Measurements from ENCODE around the gene SCARB2.

GRCh38 chr4:76160355-76160754 is 53.3 kb downstream of the SCARB2 start:
- TF ChIP-seq CTCF (IDR thresholded peaks at IDR 0.05): no peak
- TF ChIP-seq POLR2A (IDR thresholded peaks at IDR 0.05): no peak
